ENCODE results near the gene EYA4.

EYA4 gene

GRCh38 chr6:133277228-133277899 lies 36.2 kb downstream of the EYA4 start:
- H3K4me1 ChIP-seq (ENCODE audit: control insufficient read depth in 1 of 2, insufficient read depth in 1 of 2, low read depth in 1 of 2, low read length in 1 of 2): no peaks in the 10 kb centered on the region
- no peaks in the 10 kb centered on the region for H3K36me3 ChIP-seq
- H3K9me3 ChIP-seq: no peaks in the 10 kb centered on the region
- no peaks in the 10 kb centered on the region for H3K27me3 ChIP-seq
- no peak overlapping the region for H3K4me3 ChIP-seq (ENCODE audit: low read depth in 1 of 2, low read length in 1 of 2)
- H3K27ac ChIP-seq: no peak overlapping the region
- TF ChIP-seq CTCF (IDR thresholded peaks at IDR 0.05): no peak

- no peak for TF ChIP-seq CTCF (IDR thresholded peaks at IDR 0.05)
- Histone ChIP-seq H3K27me3 (no peaks in the 10 kb centered on the region), H3K9me3 (no peaks in the 10 kb centered on the region), H3K4me3 (ENCODE audit: low read depth in 1 of 2, low read length in 1 of 2) (no peak overlapping the region), H3K4me1 (ENCODE audit: control insufficient read depth in 1 of 2, insufficient read depth in 1 of 2, low read depth in 1 of 2, low read length in 1 of 2) (no peaks in the 10 kb centered on the region), H3K27ac (no peak overlapping the region), H3K36me3 (no peaks in the 10 kb centered on the region)
Observed at GRCh38 chr6:133277900-133278545, 36.9 kb downstream of the EYA4 start.

GRCh38 chr6:133286765-133287164 lies 45.6 kb downstream of the EYA4 start:
- Histone ChIP-seq H3K4me3 (ENCODE audit: low read depth in 1 of 2, low read length in 1 of 2) (no peak overlapping the region), H3K27ac (no peak overlapping the region), H3K27me3 (no peaks in the 10 kb centered on the region), H3K36me3 (no peaks in the 10 kb centered on the region), H3K9me3 (no peaks in the 10 kb centered on the region), H3K4me1 (ENCODE audit: control insufficient read depth in 1 of 2, insufficient read depth in 1 of 2, low read depth in 1 of 2, low read length in 1 of 2) (no peaks in the 10 kb centered on the region)
- no peak for TF ChIP-seq CTCF (IDR thresholded peaks at IDR 0.05)

- no peak for TF ChIP-seq CTCF (IDR thresholded peaks at IDR 0.05)
Observed at GRCh38 chr6:133288662-133289061, 47.5 kb downstream of the EYA4 start.

GRCh38 chr6:133289733-133290306 lies 48.7 kb downstream of the EYA4 start:
- H3K27ac ChIP-seq: no peak overlapping the region
- TF ChIP-seq CTCF (IDR thresholded peaks at IDR 0.05): no peak
- no peaks in the 10 kb centered on the region for H3K27me3 ChIP-seq
- no peaks in the 10 kb centered on the region for H3K9me3 ChIP-seq
- no peaks in the 10 kb centered on the region for H3K4me1 ChIP-seq (ENCODE audit: control insufficient read depth in 1 of 2, insufficient read depth in 1 of 2, low read depth in 1 of 2, low read length in 1 of 2)
- H3K4me3 ChIP-seq (ENCODE audit: low read depth in 1 of 2, low read length in 1 of 2): no peak overlapping the region
- H3K36me3 ChIP-seq: no peaks in the 10 kb centered on the region

More at GRCh38 chr6:133288662-133289061, 47.5 kb downstream of the EYA4 start:
- Histone ChIP-seq H3K27ac (no peak overlapping the region), H3K27me3 (no peaks in the 10 kb centered on the region), H3K4me1 (ENCODE audit: control insufficient read depth in 1 of 2, insufficient read depth in 1 of 2, low read depth in 1 of 2, low read length in 1 of 2) (no peaks in the 10 kb centered on the region), H3K9me3 (no peaks in the 10 kb centered on the region), H3K4me3 (ENCODE audit: low read depth in 1 of 2, low read length in 1 of 2) (no peak overlapping the region), H3K36me3 (no peaks in the 10 kb centered on the region)

Data from neutrophil (primary cell).